Bronchial epithelial cell (primary cell): ENCODE measurements around the gene GIT1. TPM values are rescaled to one million over a fixed set of nuclear protein-coding genes. Genes with fewer than 3 reads are reported as not detected.

ENCODE experiments used
- DNase-seq: peaks from one replicate; pipeline ENCODE4 v3.0.0-alpha.2; 2010; ENCODE audit warnings: low read depth
- FAIRE-seq: peaks from 2 replicates; lab custom pipeline; 2011; peaks lifted over from hg19 to GRCh38; lab: Jason Lieb, UNC
- H3K27me3 ChIP-seq: 2 replicates; pipeline ENCODE4 v1.5.1; 2011; ENCODE audit warnings: low read length; ENCODE audit not compliant: control insufficient read depth, insufficient read depth
- H3K36me3 ChIP-seq: 2 replicates; pipeline ENCODE4 v1.5.1; 2011; ENCODE audit warnings: low read length; ENCODE audit not compliant: control insufficient read depth, insufficient read depth
- H3K4me3 ChIP-seq: 2 replicates; pipeline ENCODE4 v1.5.1; 2011; ENCODE audit warnings: mild to moderate bottlenecking, low read depth, low read length, control low read depth
- total RNA-seq: library from RNA; depleted of rRNA; stranded (reverse); fragments of >200 nt; gene quantifications from 2 replicates; pipeline ENCODE4 v1.2.1, GENCODE V29; 2014
- TF ChIP-seq, protein P1 (sequence below): IDR thresholded peaks from 2 replicates; pipeline ENCODE4 v1.5.1; 2011; ENCODE audit warnings: mild to moderate bottlenecking, moderate library complexity, low read length, control low read depth, inconsistent platforms; ENCODE audit not compliant: insufficient read depth, severe bottlenecking

Gene GIT1
- total RNA-seq, 1 donor from 2014 or later, result 16.3 TPM

DNA sequence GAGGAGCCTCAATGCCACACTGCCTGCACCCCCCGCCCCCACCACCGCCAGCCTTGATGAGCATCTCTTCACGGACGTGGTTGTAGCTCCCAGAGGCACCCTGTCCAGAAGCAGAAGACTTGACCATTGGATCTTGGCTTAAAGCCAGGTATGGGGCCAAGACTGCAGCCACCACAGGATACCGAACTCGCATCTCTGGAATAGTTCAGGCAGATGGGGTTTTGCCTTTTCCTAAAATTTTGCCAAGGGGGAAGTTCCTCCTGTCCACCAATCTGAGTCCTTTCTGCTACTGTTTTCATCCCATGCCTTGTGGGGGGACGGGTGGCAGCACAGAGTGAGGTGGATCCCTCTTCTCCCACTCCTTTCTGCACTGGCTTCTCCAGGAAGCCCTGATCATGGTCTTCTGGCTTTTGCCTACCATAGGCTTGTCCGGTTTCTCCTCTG, 32.3 kb upstream of the GIT1 start:
- no peak overlapping the region for H3K4me3 ChIP-seq
- no peak for FAIRE-seq
- H3K36me3 ChIP-seq, result no peaks in the 10 kb centered on the region
- no peaks in the 10 kb centered on the region for H3K27me3 ChIP-seq
- TF ChIP-seq, protein P1, sequence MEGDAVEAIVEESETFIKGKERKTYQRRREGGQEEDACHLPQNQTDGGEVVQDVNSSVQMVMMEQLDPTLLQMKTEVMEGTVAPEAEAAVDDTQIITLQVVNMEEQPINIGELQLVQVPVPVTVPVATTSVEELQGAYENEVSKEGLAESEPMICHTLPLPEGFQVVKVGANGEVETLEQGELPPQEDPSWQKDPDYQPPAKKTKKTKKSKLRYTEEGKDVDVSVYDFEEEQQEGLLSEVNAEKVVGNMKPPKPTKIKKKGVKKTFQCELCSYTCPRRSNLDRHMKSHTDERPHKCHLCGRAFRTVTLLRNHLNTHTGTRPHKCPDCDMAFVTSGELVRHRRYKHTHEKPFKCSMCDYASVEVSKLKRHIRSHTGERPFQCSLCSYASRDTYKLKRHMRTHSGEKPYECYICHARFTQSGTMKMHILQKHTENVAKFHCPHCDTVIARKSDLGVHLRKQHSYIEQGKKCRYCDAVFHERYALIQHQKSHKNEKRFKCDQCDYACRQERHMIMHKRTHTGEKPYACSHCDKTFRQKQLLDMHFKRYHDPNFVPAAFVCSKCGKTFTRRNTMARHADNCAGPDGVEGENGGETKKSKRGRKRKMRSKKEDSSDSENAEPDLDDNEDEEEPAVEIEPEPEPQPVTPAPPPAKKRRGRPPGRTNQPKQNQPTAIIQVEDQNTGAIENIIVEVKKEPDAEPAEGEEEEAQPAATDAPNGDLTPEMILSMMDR, result no peak
- DNase-seq, result no peak

DNA sequence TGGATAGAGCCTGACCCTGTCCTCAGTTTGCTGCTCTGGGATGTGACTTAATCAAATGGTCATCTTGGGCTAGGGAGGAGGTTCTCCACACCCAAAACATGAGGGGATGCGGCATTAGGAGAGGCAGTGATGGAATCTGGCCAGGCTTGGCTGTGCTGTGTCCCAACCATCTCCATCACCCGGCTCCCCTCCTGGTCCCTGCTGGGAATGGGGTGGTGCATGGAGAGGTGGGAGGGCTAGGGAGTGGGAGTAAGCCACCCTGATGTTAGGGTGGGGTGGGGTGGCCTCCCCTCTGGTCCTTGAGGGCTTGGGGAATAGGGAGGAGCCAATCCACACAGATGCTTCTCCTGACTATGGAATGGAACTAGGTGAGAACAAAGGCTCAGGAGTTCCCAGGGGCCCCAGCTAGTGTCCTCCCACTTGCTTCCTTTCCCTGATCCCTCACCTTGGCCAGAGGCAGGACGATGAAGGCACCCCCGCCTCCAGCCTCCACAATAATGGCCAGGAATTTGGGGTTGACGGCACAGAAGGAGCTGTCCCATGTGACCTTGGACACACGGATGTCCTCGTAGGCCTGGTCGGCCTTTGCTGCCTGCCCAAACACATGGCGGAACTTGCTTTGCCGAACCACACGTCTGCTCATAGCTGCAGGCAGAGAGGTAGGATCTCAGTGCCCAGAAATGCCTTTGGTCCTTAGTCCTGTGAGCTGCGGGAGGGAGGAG, 31.5 kb upstream of the GIT1 start:
- no peaks in the 10 kb centered on the region for H3K36me3 ChIP-seq
- no peak for DNase-seq
- H3K27me3 ChIP-seq, result no peaks in the 10 kb centered on the region
- TF ChIP-seq, protein P1, result no peak
- FAIRE-seq, result no peak
- H3K4me3 ChIP-seq, result no peak overlapping the region

DNA sequence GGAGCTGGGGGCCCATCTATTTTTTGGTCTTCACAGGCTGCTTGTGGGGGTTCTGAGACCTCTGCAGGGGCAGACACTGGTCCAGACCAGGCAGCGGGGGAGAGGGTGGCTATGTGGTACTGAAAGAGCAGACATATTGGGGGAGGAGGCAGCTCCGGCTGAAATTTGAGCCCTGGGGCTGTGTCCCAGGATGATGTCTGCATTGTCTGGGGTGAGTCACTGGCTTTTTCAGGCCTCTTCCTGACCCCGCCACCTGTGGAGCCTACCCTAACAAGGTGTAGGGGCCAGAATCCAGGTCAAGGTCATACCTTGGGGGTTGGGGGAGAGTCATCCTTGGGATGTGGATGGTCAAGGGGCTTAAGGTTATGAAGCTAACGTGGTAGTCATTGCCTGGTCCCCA, 30.8 kb upstream of the GIT1 start:
- Histone ChIP-seq H3K27me3 (no peaks in the 10 kb centered on the region), H3K36me3 (no peaks in the 10 kb centered on the region), H3K4me3 (no peak overlapping the region)
- FAIRE-seq (no peak), DNase-seq (peak; percentile 64)
- TF ChIP-seq, protein P1, result no peak

DNA sequence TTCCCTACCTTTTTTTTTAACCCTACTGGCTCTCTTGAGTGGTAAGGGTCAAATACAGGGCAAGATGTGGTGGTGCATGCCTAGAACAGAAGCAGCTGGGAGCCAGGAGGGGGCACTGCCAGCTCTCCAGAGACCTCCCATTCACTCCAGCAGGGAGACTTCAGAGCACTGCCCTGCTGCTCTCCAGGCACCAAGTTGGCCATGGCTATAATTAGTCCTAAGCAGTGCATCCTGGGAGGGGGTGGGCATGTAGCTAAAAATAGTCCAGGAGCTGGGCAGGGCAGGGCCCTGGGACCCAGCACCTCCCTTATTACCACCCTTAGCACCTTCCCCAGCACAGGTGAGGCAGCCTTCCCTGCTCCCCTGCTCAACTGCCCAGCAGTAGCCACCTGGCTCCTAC, 29.8 kb upstream of the GIT1 start:
- DNase-seq (peak; percentile 33), FAIRE-seq (no peak)
- TF ChIP-seq, protein P1, result peak; percentile 38
- no peak overlapping the region for H3K4me3 ChIP-seq
- H3K27me3 ChIP-seq, result no peaks in the 10 kb centered on the region
- no peaks in the 10 kb centered on the region for H3K36me3 ChIP-seq

DNA sequence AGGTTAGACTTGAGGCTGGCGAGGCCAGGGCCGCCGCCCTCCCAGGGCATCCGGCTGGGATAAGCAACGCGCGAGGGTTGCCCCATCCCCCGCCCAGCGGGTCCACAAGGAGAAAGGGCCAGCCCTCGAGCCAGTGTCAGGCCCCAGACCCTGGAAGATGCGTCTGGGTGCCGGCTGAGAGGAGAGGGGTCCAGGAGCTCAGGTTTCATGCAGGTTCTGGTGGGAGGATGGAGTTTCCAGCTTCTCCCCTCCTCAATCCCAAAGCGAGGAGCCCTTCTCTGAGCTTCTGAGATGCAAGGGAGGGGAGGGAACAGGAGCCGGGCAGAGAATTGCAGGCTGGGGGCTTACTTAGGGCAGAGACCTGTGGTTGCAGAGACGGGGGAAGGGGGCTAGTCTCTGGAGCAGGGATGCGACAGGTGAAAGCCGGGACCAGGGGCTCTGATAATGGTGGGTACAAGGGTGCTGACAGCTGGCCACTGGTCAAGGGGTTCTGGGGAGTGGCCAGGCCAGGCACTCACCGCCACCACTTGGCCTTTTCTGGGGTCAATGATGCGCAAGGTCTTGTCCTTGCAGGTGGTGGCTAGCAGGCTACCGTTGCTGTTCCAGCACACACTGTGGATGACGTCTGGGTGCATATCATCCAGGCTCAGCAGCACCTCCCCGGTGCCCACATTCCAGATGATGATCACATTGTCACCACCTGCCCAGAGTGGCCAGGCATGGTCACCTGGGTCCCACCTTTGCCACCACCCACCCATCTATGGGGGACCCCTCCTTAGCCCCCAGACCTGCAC, 29.0 kb upstream of the GIT1 start:
- Histone ChIP-seq H3K4me3 (no peak overlapping the region), H3K27me3 (no peaks in the 10 kb centered on the region), H3K36me3 (no peaks in the 10 kb centered on the region)
- DNase-seq (no peak), FAIRE-seq (no peak)
- TF ChIP-seq, protein P1, result no peak
